SU-DHL-6 (cell line): Measurements from ENCODE around the gene AOX1.

ENCODE experiments used
- CTCF ChIP-seq: fragments of 200-600 bp; sonication (generic); IDR thresholded peaks from one replicate; pipeline ENCODE4 v1.5.1; 2017; ENCODE audit warnings: antibody characterized with exemption, mild to moderate bottlenecking, low read length, moderate library complexity; ENCODE audit not compliant: insufficient read depth, poor library complexity, severe bottlenecking
- EZH2phosphoT487 ChIP-seq: fragments of 200-600 bp; sonication (generic), shearing (Covaris generic); conservative IDR thresholded peaks from 2 replicates; pipeline ENCODE4 v1.6.1; 2018; ENCODE audit warnings: mild to moderate bottlenecking, antibody characterized with exemption, low read length, moderate library complexity, mixed read lengths

GRCh38 chr2:200708943-200709342, 123.1 kb downstream of the AOX1 start:
- TF ChIP-seq CTCF (no peak), EZH2phosphoT487 (no peak)
